HL-60 (cell line): ENCODE data around the gene UBTF.
"Not testable (repeated sequence)": the region's sequence is repeated elsewhere in the genome, so short reads cannot be mapped to it uniquely, and the experiment has no call there.

ENCODE experiments used
- DNase-seq, 2 experiments: peaks; one replicate each; pipeline ENCODE4 v3.0.0-alpha.2; 2010 to 2020; ENCODE audit warnings: low read depth in 1 of 2, low spot score in 1 of 2
- H3K27ac ChIP-seq: fragments of 250-450 bp; sonication (Bioruptor Pico); replicated peaks from 2 replicates; pipeline ENCODE4 v1.5.1; 2020; ENCODE audit warnings: mild to moderate bottlenecking, moderate library complexity
- H3K27me3 ChIP-seq: fragments of 250-450 bp; sonication (Bioruptor Pico); 2 replicates; pipeline ENCODE4 v1.5.1; 2021; ENCODE audit warnings: mild to moderate bottlenecking, moderate library complexity; ENCODE audit not compliant: insufficient read depth, poor library complexity, severe bottlenecking
- H3K4me3 ChIP-seq: replicated peaks from 2 replicates; pipeline ENCODE4 v1.5.1; 2011; ENCODE audit warnings: mild to moderate bottlenecking, control low read depth, low read length; ENCODE audit not compliant: insufficient read depth
- GABPA ChIP-seq: IDR thresholded peaks from 2 replicates; pipeline ENCODE4 v1.6.1; 2012; ENCODE audit warnings: low read depth
- POLR2AphosphoS5 ChIP-seq: IDR thresholded peaks from 2 replicates; pipeline ENCODE4 v1.6.1; 2012; ENCODE audit warnings: low read depth
- SPI1 ChIP-seq: IDR thresholded peaks from 2 replicates; pipeline ENCODE4 v1.6.1; 2012; ENCODE audit warnings: low read depth, mild to moderate bottlenecking, borderline replicate concordance
- TF ChIP-seq, protein P1 (sequence below): IDR thresholded peaks from 2 replicates; pipeline ENCODE4 v1.6.1; 2012; ENCODE audit warnings: low read depth; ENCODE audit not compliant: insufficient replicate concordance
- TF ChIP-seq, protein P2 (sequence below): IDR thresholded peaks from one replicate; pipeline ENCODE4 v1.5.1; 2011; ENCODE audit warnings: low read length, control low read depth, inconsistent platforms; ENCODE audit not compliant: insufficient read depth

The UBTF gene

DNA sequence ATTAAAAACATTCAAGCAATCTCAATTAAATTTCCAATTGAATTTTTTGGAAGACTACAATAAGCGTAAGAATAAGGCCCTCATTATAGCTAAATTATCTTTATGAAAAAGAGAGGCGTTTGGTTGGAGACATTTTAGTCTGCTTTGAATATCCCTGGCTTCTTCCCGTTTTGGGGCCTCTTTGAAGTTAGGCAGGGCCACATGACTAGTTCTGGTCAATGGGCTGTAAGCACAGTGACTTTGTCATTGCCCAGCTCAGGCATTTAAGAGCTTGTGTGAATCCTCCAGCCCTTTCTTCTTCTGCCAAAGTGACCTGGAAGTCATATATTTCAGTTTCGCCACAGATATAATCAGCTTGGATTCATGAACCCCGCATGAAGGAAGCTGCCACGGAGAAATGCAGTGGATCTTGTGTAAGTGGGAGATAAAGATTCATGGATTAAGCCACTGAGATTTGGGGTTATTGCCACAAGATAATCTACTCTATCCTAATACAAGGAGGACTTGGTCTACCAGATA is 21.7 kb upstream of the UBTF start:
- TF ChIP-seq POLR2AphosphoS5 (no peak), SPI1 (no peak), GABPA (no peak)
- TF ChIP-seq, protein P1, sequence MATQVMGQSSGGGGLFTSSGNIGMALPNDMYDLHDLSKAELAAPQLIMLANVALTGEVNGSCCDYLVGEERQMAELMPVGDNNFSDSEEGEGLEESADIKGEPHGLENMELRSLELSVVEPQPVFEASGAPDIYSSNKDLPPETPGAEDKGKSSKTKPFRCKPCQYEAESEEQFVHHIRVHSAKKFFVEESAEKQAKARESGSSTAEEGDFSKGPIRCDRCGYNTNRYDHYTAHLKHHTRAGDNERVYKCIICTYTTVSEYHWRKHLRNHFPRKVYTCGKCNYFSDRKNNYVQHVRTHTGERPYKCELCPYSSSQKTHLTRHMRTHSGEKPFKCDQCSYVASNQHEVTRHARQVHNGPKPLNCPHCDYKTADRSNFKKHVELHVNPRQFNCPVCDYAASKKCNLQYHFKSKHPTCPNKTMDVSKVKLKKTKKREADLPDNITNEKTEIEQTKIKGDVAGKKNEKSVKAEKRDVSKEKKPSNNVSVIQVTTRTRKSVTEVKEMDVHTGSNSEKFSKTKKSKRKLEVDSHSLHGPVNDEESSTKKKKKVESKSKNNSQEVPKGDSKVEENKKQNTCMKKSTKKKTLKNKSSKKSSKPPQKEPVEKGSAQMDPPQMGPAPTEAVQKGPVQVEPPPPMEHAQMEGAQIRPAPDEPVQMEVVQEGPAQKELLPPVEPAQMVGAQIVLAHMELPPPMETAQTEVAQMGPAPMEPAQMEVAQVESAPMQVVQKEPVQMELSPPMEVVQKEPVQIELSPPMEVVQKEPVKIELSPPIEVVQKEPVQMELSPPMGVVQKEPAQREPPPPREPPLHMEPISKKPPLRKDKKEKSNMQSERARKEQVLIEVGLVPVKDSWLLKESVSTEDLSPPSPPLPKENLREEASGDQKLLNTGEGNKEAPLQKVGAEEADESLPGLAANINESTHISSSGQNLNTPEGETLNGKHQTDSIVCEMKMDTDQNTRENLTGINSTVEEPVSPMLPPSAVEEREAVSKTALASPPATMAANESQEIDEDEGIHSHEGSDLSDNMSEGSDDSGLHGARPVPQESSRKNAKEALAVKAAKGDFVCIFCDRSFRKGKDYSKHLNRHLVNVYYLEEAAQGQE: no peak
- TF ChIP-seq, protein P2, sequence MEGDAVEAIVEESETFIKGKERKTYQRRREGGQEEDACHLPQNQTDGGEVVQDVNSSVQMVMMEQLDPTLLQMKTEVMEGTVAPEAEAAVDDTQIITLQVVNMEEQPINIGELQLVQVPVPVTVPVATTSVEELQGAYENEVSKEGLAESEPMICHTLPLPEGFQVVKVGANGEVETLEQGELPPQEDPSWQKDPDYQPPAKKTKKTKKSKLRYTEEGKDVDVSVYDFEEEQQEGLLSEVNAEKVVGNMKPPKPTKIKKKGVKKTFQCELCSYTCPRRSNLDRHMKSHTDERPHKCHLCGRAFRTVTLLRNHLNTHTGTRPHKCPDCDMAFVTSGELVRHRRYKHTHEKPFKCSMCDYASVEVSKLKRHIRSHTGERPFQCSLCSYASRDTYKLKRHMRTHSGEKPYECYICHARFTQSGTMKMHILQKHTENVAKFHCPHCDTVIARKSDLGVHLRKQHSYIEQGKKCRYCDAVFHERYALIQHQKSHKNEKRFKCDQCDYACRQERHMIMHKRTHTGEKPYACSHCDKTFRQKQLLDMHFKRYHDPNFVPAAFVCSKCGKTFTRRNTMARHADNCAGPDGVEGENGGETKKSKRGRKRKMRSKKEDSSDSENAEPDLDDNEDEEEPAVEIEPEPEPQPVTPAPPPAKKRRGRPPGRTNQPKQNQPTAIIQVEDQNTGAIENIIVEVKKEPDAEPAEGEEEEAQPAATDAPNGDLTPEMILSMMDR: no peak
- Histone ChIP-seq H3K4me3 (no peak overlapping the region), H3K27ac (no peak overlapping the region), H3K27me3 (no peaks in the 10 kb centered on the region)
- peak in 1 of 2 experiments; percentile 58 for DNase-seq

DNA sequence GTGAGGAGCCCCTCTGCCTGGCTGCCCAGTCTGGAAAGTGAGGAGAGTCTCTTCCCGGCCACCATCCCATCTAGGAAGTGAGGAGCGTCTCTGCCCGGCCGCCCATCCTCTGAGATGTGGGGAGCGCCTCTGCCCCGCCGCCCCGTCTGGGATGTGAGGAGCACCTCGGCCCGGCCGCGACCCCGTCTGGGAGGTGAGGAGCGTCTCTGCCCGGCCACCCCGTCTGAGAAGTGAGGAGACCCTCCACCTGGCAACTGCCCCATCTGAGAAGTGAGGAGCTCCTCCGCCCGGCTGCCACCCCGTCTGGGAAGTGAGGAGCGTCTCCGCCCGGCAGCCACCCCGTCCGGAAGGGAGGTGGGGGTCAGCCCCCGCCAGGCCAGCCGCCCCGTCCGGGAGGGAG is 18.4 kb upstream of the UBTF start:
- DNase-seq, H3K4me3 ChIP-seq, H3K27ac ChIP-seq, H3K27me3 ChIP-seq: not testable (repeated sequence)

DNA sequence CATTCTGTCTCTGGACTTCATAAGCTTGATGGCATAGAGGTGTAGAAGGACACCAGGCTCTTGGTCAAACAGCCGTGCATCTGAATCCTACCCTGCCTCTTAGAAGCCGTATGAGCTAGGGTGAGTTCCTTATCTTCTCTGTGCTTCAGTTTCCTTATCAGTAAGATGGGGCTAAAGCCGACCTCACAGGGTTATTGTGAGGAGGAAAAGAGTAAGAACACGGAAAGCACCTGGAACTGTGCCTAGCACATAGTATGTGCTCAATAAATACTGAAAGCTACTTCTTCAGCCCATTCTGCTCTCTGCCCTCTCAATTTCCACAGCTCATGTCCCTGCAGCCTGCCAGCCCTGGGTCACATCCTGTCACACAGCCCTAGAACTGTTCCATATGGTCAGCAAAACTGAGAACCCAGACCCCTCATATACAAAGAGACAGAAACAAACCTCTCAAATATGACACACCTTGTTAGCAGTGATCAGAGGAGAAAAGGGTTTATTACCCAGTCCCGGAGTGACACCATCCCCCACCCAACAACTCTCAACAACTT is 17.0 kb upstream of the UBTF start:
- Histone ChIP-seq H3K27me3 (no peaks in the 10 kb centered on the region), H3K4me3 (no peak overlapping the region), H3K27ac (no peak overlapping the region)
- DNase-seq: no peak
- TF ChIP-seq, protein P2: no peak
- TF ChIP-seq GABPA (no peak), POLR2AphosphoS5 (no peak), SPI1 (no peak)
- TF ChIP-seq, protein P1: no peak

DNA sequence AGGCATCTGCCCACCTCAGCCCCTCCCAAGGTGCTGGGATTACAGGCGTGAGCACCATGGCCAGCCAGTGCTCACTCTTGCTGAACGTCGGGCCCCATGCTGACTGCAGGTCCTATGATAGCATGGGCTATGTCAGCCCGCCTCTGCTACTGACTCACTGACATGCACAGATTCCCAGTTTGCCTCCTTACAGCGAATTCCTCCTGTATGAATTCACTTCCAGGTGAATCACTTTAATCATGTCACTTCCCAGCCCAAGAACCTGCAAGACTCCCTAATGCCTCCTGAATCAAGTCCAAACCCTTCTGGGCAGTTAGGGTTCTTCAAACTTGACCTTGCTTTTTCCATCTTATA is 16.1 kb upstream of the UBTF start:
- Histone ChIP-seq H3K27me3 (no peaks in the 10 kb centered on the region), H3K27ac (no peak overlapping the region), H3K4me3 (no peak overlapping the region)
- TF ChIP-seq POLR2AphosphoS5 (no peak), SPI1 (no peak), GABPA (no peak)
- TF ChIP-seq, protein P1: no peak
- TF ChIP-seq, protein P2: no peak
- DNase-seq: no peak
